ENCODE measurements around the gene C16orf54. TPM values are rescaled to one million over a fixed set of nuclear protein-coding genes. Genes with fewer than 3 reads are reported as not detected.

C16orf54 gene
- total RNA-seq, 4 donors from 2014 or later, result 0.34 to 1.1 TPM; not detected in 2

GRCh38 chr16:29769507-29769906 lies 23.7 kb upstream of the C16orf54 start:
- WGBS, result 79% methylated on average over 2 of the region's 2 CpGs
- TF ChIP-seq EP300 (IDR thresholded peaks at IDR 0.05) (no peak), CTCF (IDR thresholded peaks at IDR 0.05) (no peak), POLR2A (IDR thresholded peaks at IDR 0.05) (no peak), POLR2AphosphoS5 (IDR thresholded peaks at IDR 0.05) (no peak)
- no peak for DNase-seq (ENCODE audit: low spot score in 2 of 2)
- no peak overlapping the region for H3K27ac ChIP-seq
- H3K36me3 ChIP-seq, result no peaks in the 10 kb centered on the region
- no peaks in the 10 kb centered on the region for H3K9me3 ChIP-seq
- no peak overlapping the region for H3K4me3 ChIP-seq
- no peaks in the 10 kb centered on the region for H3K27me3 ChIP-seq
- no peaks in the 10 kb centered on the region for H3K4me1 ChIP-seq

GRCh38 chr16:29767062-29767461 lies 21.3 kb upstream of the C16orf54 start:
- H3K4me1 ChIP-seq, result no peaks in the 10 kb centered on the region
- no peaks in the 10 kb centered on the region for H3K36me3 ChIP-seq
- 93% methylated on average over 3 of the region's 3 CpGs for WGBS
- H3K27me3 ChIP-seq, result no peaks in the 10 kb centered on the region
- no peak overlapping the region for H3K4me3 ChIP-seq
- TF ChIP-seq CTCF (IDR thresholded peaks at IDR 0.05) (no peak), POLR2AphosphoS5 (IDR thresholded peaks at IDR 0.05) (no peak), EP300 (IDR thresholded peaks at IDR 0.05) (no peak), POLR2A (IDR thresholded peaks at IDR 0.05) (no peak)
- no peak overlapping the region for H3K27ac ChIP-seq
- no peak for DNase-seq (ENCODE audit: low spot score in 2 of 2)
- H3K9me3 ChIP-seq, result no peaks in the 10 kb centered on the region

- no peaks in the 10 kb centered on the region for H3K9me3 ChIP-seq
- TF ChIP-seq POLR2A (IDR thresholded peaks at IDR 0.05), result no peak
- H3K4me1 ChIP-seq, result no peaks in the 10 kb centered on the region
- no peak for DNase-seq (ENCODE audit: low spot score in 2 of 2)
- H3K4me3 ChIP-seq, result no peak overlapping the region
- H3K27ac ChIP-seq, result no peak overlapping the region
- H3K27me3 ChIP-seq, result no peaks in the 10 kb centered on the region
- H3K36me3 ChIP-seq, result no peaks in the 10 kb centered on the region
- WGBS, result 92% methylated on average over 3 of the region's 3 CpGs
These were observed 20.8 kb upstream of the C16orf54 start for GRCh38 chr16:29766571-29766970.

GRCh38 chr16:29765167-29766032 lies 19.6 kb upstream of the C16orf54 start:
- H3K4me1 ChIP-seq, result no peaks in the 10 kb centered on the region
- H3K27ac ChIP-seq, result no peak overlapping the region

GRCh38 chr16:29763326-29763725 lies 17.5 kb upstream of the C16orf54 start:
- 81% methylated on average over 6 of the region's 6 CpGs for WGBS

More at GRCh38 chr16:29765167-29766032, 19.6 kb upstream of the C16orf54 start:
- DNase-seq (ENCODE audit: low spot score in 2 of 2), result no peak
- no peaks in the 10 kb centered on the region for H3K9me3 ChIP-seq
- H3K27me3 ChIP-seq, result no peaks in the 10 kb centered on the region
- TF ChIP-seq EP300 (IDR thresholded peaks at IDR 0.05), result no peak
- 72% methylated on average over 15 of the region's 15 CpGs for WGBS
- H3K36me3 ChIP-seq, result no peaks in the 10 kb centered on the region
- no peak overlapping the region for H3K4me3 ChIP-seq

More at GRCh38 chr16:29763326-29763725, 17.5 kb upstream of the C16orf54 start:
- DNase-seq (ENCODE audit: low spot score in 2 of 2), result no peak
- H3K36me3 ChIP-seq, result no peaks in the 10 kb centered on the region
- H3K27ac ChIP-seq, result no peak overlapping the region
- no peaks in the 10 kb centered on the region for H3K9me3 ChIP-seq
- TF ChIP-seq POLR2AphosphoS5 (IDR thresholded peaks at IDR 0.05), result no peak
- TF ChIP-seq CTCF (IDR thresholded peaks at IDR 0.05), result no peak
- TF ChIP-seq EP300 (IDR thresholded peaks at IDR 0.05), result no peak
- TF ChIP-seq POLR2A (IDR thresholded peaks at IDR 0.05), result no peak
- no peaks in the 10 kb centered on the region for H3K4me1 ChIP-seq
- no peaks in the 10 kb centered on the region for H3K27me3 ChIP-seq
- H3K4me3 ChIP-seq, result no peak overlapping the region
